Liver (tissue), 9 donors: ENCODE data around the gene BANP. TPM values are rescaled to one million over a fixed set of nuclear protein-coding genes. Genes with fewer than 3 reads are reported as not detected.

Experiments used
- DNase-seq: peaks from one replicate; pipeline ENCODE4 v3.0.0-alpha.2; 2017; ENCODE audit warnings: low spot score
- H3K27ac ChIP-seq, 2 donors: one replicate each; pipeline ENCODE4 v1.7.0; 2013; ENCODE audit warnings: inconsistent platforms in 2 of 2, low read length in 2 of 2, control low read depth in 1 of 2, low read depth in 1 of 2, mild to moderate bottlenecking in 1 of 2
- H3K27me3 ChIP-seq, 4 donors: one replicate each; pipeline versions ENCODE4 v1.6.1 to v1.7.0; 2013; ENCODE audit warnings: low read length in 3 of 4, inconsistent platforms in 1 of 4, mild to moderate bottlenecking in 1 of 4, moderate library complexity in 1 of 4; ENCODE audit not compliant: control insufficient read depth in 4 of 4, insufficient read depth in 4 of 4
- H3K36me3 ChIP-seq, 4 donors: one replicate each; pipeline versions ENCODE4 v1.6.1 to v1.7.0; 2013; ENCODE audit warnings: low read length in 3 of 4, mild to moderate bottlenecking in 3 of 4, low read depth in 1 of 4, moderate library complexity in 1 of 4; ENCODE audit not compliant: control insufficient read depth in 4 of 4, insufficient read depth in 3 of 4
- H3K4me1 ChIP-seq, 4 donors: one replicate each; pipeline versions ENCODE4 v1.6.1 to v1.7.0; 2013; ENCODE audit warnings: low read length in 3 of 4, mild to moderate bottlenecking in 3 of 4, moderate library complexity in 1 of 4; ENCODE audit not compliant: control insufficient read depth in 4 of 4, insufficient read depth in 4 of 4
- H3K4me3 ChIP-seq, 3 donors: one replicate each; pipeline versions ENCODE4 v1.6.1 to v1.7.0; 2013; ENCODE audit warnings: low read length in 3 of 3, control low read depth in 1 of 3, low read depth in 1 of 3, mild to moderate bottlenecking in 1 of 3
- H3K9ac ChIP-seq, 2 donors: one replicate each; pipeline ENCODE4 v1.7.0; 2013; ENCODE audit warnings: low read length in 2 of 2, mild to moderate bottlenecking in 2 of 2, moderate library complexity in 2 of 2, control low read depth in 1 of 2, low read depth in 1 of 2
- H3K9me3 ChIP-seq, 4 donors: one replicate each; pipeline versions ENCODE4 v1.6.1 to v1.7.0; 2013; ENCODE audit warnings: low read length in 3 of 4; ENCODE audit not compliant: control insufficient read depth in 4 of 4
- EGR1 ChIP-seq, 2 donors: IDR thresholded peaks; 2 replicates each; pipeline ENCODE4 v1.6.1; 2016 to 2018; ENCODE audit warnings: antibody characterized with exemption in 2 of 2, low read depth in 2 of 2
- FOXA1 ChIP-seq: IDR thresholded peaks from 2 replicates; pipeline ENCODE4 v1.6.1; 2016; ENCODE audit warnings: antibody characterized with exemption
- FOXA2 ChIP-seq: IDR thresholded peaks from 2 replicates; pipeline ENCODE4 v1.6.1; 2016; ENCODE audit warnings: antibody characterized with exemption
- HNF4A ChIP-seq, 2 donors: conservative IDR thresholded peaks; 2 replicates each; pipeline ENCODE4 v1.6.1; 2016; ENCODE audit warnings: antibody characterized with exemption in 2 of 2, mild to moderate bottlenecking in 2 of 2
- HNF4G ChIP-seq: IDR thresholded peaks from 2 replicates; pipeline ENCODE4 v1.6.1; 2016; ENCODE audit warnings: antibody characterized with exemption
- JUND ChIP-seq, 2 donors: IDR thresholded peaks; 2 replicates each; pipeline ENCODE4 v1.6.1; 2016; ENCODE audit warnings: antibody characterized with exemption in 2 of 2
- RXRA ChIP-seq, 2 donors: IDR thresholded peaks; 2 replicates each; pipeline ENCODE4 v1.6.1; 2017 to 2018; ENCODE audit warnings: antibody characterized with exemption in 2 of 2, mild to moderate bottlenecking in 1 of 2
- TAF1 ChIP-seq: conservative IDR thresholded peaks from 2 replicates; pipeline ENCODE4 v1.6.1; 2016; ENCODE audit warnings: antibody characterized with exemption, mild to moderate bottlenecking
- YY1 ChIP-seq: IDR thresholded peaks from 2 replicates; pipeline ENCODE4 v1.6.1; 2016; ENCODE audit warnings: antibody characterized with exemption, mild to moderate bottlenecking
- WGBS: extraction: QIAGEN DNeasy Blood & Tissue Kit; methylation state at CpG from one replicate; pipeline ENCODE4 v1.1.7; 2013; 5-methylcytosine and 5-hydroxymethylcytosine counted together
- polyA plus RNA-seq, 2 donors: library from polyadenylated mRNA; stranded (reverse) in 1 of 2; unstranded in 1 of 2; fragments of 200-250 nt in 1 of 2; fragments of >200 nt in 1 of 2; fragmentation: Nextera tagmentation in 1 of 2; extraction: Ambion mirVana in 1 of 2; gene quantifications; one replicate each; pipeline versions ENCODE4 v1.2.1 to v1.2.3, GENCODE V29; 2013 to 2015
- total RNA-seq, 2 donors: library from RNA; depleted of rRNA; stranded (reverse); fragments of >200 nt; gene quantifications; one replicate each; pipeline ENCODE4 v1.2.3, GENCODE V29; 2014
- TF ChIP-seq, protein P1 (sequence below): IDR thresholded peaks from 2 replicates; pipeline ENCODE4 v1.6.1; 2016; ENCODE audit warnings: antibody characterized with exemption, mild to moderate bottlenecking
- TF ChIP-seq, protein P2 (sequence below): IDR thresholded peaks from 2 replicates; pipeline ENCODE4 v1.6.1; 2016; ENCODE audit warnings: antibody characterized with exemption
- TF ChIP-seq, protein P3 (sequence below): fragments of 150-350 bp; IDR thresholded peaks from 2 replicates; pipeline ENCODE4 v1.5.1; 2017; ENCODE audit warnings: improper control_type of control experiment, low read depth, low read length; ENCODE audit not compliant: missing input control
- TF ChIP-seq, protein P4 (sequence below): IDR thresholded peaks from 2 replicates; pipeline ENCODE4 v1.6.1; 2016; ENCODE audit warnings: antibody characterized with exemption
- TF ChIP-seq, protein P5 (sequence below): IDR thresholded peaks from 2 replicates; pipeline ENCODE4 v1.6.1; 2016; ENCODE audit warnings: antibody characterized with exemption
- donor health status: healthy.
- donor health status: healthy.
- donor health status: healthy.
- donor health status: healthy.
- donor health status: healthy.

BANP gene
- total and polyA plus RNA-seq, 4 donors, result 4.9 to 20.7 (median 13.7) TPM

DNA sequence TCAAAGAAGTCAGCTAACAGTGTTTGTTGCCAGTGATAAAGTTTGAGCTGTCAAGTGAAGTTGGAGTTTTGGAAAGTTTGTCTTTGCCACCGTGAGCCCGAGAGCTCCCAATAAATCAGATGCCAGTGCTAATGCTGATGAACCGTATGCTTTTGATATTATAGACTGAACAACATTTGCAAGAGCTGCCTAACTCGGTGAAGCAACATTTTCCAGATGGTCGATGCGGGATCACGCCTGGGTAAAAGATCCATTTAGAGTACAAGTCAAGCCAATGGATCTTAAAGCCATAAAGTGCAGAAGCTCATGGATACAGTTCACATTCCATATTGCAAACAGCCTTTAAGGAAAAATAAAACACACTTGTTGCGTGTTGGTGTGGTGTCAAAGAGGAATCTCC, 9.6 kb downstream of the BANP start:
- no peaks in the 10 kb centered on the region for H3K9me3 ChIP-seq
- H3K27ac ChIP-seq, result no peak overlapping the region
- no peak overlapping the region for H3K9ac ChIP-seq
- H3K4me3 ChIP-seq, result no peak overlapping the region
- 96% methylated on average over 8 of the region's 8 CpGs for WGBS
- TF ChIP-seq HNF4G (no peak), RXRA (IDR thresholded peaks at IDR 0.05) (no peak)
- TF ChIP-seq, protein P1, sequence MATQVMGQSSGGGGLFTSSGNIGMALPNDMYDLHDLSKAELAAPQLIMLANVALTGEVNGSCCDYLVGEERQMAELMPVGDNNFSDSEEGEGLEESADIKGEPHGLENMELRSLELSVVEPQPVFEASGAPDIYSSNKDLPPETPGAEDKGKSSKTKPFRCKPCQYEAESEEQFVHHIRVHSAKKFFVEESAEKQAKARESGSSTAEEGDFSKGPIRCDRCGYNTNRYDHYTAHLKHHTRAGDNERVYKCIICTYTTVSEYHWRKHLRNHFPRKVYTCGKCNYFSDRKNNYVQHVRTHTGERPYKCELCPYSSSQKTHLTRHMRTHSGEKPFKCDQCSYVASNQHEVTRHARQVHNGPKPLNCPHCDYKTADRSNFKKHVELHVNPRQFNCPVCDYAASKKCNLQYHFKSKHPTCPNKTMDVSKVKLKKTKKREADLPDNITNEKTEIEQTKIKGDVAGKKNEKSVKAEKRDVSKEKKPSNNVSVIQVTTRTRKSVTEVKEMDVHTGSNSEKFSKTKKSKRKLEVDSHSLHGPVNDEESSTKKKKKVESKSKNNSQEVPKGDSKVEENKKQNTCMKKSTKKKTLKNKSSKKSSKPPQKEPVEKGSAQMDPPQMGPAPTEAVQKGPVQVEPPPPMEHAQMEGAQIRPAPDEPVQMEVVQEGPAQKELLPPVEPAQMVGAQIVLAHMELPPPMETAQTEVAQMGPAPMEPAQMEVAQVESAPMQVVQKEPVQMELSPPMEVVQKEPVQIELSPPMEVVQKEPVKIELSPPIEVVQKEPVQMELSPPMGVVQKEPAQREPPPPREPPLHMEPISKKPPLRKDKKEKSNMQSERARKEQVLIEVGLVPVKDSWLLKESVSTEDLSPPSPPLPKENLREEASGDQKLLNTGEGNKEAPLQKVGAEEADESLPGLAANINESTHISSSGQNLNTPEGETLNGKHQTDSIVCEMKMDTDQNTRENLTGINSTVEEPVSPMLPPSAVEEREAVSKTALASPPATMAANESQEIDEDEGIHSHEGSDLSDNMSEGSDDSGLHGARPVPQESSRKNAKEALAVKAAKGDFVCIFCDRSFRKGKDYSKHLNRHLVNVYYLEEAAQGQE, result no peak
- TF ChIP-seq, protein P2, sequence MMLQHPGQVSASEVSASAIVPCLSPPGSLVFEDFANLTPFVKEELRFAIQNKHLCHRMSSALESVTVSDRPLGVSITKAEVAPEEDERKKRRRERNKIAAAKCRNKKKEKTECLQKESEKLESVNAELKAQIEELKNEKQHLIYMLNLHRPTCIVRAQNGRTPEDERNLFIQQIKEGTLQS, result no peak
- H3K27me3 ChIP-seq, result no peaks in the 10 kb centered on the region
- H3K4me1 ChIP-seq, result peaks cover 0 to 9% (median 2%) of the 10 kb centered on the region in 4 donors
- DNase-seq, result no peak
- peaks cover 0 to 5% (median 1%) of the 10 kb centered on the region in 4 donors for H3K36me3 ChIP-seq

DNA sequence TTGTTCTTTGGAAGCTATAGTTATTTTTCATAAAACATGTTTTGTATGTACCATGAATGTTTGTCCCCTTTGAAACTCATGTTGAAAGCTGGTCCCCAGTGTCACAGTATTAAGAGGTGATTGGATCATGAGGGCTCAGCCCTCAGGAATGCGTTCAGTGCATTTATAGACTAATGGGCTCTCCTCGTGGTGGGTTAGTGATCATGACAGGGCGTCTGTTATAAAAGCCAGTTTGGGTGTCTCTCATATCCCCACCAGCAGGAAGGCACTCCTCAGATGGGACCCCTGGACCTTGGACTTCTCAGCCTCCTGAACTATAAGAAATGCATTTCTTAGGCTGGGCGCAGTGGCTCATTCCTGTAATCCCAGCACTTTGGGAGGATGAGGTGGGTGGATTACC, 10.4 kb downstream of the BANP start:
- H3K4me3 ChIP-seq, result no peak overlapping the region
- H3K9ac ChIP-seq, result no peak overlapping the region
- H3K9me3 ChIP-seq, result no peaks in the 10 kb centered on the region
- no peak overlapping the region for H3K27ac ChIP-seq
- TF ChIP-seq, protein P3, sequence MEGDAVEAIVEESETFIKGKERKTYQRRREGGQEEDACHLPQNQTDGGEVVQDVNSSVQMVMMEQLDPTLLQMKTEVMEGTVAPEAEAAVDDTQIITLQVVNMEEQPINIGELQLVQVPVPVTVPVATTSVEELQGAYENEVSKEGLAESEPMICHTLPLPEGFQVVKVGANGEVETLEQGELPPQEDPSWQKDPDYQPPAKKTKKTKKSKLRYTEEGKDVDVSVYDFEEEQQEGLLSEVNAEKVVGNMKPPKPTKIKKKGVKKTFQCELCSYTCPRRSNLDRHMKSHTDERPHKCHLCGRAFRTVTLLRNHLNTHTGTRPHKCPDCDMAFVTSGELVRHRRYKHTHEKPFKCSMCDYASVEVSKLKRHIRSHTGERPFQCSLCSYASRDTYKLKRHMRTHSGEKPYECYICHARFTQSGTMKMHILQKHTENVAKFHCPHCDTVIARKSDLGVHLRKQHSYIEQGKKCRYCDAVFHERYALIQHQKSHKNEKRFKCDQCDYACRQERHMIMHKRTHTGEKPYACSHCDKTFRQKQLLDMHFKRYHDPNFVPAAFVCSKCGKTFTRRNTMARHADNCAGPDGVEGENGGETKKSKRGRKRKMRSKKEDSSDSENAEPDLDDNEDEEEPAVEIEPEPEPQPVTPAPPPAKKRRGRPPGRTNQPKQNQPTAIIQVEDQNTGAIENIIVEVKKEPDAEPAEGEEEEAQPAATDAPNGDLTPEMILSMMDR, result no peak
- TF ChIP-seq, protein P4, sequence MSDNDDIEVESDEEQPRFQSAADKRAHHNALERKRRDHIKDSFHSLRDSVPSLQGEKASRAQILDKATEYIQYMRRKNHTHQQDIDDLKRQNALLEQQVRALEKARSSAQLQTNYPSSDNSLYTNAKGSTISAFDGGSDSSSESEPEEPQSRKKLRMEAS, result no peak
- TF ChIP-seq FOXA1, result no peak
- TF ChIP-seq HNF4G, result no peak
- TF ChIP-seq, protein P5, sequence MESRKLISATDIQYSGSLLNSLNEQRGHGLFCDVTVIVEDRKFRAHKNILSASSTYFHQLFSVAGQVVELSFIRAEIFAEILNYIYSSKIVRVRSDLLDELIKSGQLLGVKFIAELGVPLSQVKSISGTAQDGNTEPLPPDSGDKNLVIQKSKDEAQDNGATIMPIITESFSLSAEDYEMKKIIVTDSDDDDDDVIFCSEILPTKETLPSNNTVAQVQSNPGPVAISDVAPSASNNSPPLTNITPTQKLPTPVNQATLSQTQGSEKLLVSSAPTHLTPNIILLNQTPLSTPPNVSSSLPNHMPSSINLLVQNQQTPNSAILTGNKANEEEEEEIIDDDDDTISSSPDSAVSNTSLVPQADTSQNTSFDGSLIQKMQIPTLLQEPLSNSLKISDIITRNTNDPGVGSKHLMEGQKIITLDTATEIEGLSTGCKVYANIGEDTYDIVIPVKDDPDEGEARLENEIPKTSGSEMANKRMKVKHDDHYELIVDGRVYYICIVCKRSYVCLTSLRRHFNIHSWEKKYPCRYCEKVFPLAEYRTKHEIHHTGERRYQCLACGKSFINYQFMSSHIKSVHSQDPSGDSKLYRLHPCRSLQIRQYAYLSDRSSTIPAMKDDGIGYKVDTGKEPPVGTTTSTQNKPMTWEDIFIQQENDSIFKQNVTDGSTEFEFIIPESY, result no peak
- no peak for TF ChIP-seq TAF1
- TF ChIP-seq RXRA (IDR thresholded peaks at IDR 0.05), result no peak
- no peak for DNase-seq
- peaks cover 0 to 5% (median 1%) of the 10 kb centered on the region in 4 donors for H3K36me3 ChIP-seq
- WGBS, result 87% methylated on average over 4 of the region's 4 CpGs
- peaks cover 1 to 12% (median 10%) of the 10 kb centered on the region in 4 donors for H3K4me1 ChIP-seq
- H3K27me3 ChIP-seq, result no peaks in the 10 kb centered on the region

DNA sequence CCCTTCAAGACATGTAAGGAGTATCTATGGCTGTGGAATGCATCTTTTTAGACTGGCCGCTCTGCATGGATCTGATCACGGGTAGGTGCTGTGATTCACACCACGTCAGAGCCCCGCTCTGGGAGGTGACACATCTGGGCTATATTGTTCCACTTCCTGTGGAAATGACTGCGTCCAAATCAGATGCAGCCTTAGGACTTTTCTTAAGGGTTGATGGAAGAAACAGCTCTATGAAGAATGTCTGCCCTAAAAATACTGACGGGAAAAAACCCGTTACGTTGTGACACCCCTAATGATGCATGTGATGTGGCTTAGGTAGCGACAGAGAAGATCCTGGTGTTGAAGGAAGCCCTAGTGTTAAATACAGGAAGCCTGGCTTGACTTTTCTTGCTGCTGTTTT, 12.2 kb downstream of the BANP start:
- H3K9ac ChIP-seq, result no peak overlapping the region
- H3K9me3 ChIP-seq, result no peaks in the 10 kb centered on the region
- peaks cover 0 to 2% (median under 1%) of the 10 kb centered on the region in 4 donors for H3K36me3 ChIP-seq
- H3K27me3 ChIP-seq, result no peaks in the 10 kb centered on the region
- H3K4me3 ChIP-seq, result no peak overlapping the region
- 79% methylated on average over 9 of the region's 9 CpGs for WGBS
- no peak for DNase-seq
- peaks cover 5 to 17% (median 14%) of the 10 kb centered on the region in 4 donors for H3K4me1 ChIP-seq
- no peak overlapping the region for H3K27ac ChIP-seq
- TF ChIP-seq RXRA (IDR thresholded peaks at IDR 0.05) (no peak), EGR1 (IDR thresholded peaks at IDR 0.05; ENCODE audit: low read depth in 2 of 2) (no peak), FOXA2 (no peak), HNF4G (no peak), YY1 (no peak), HNF4A (conservative IDR thresholded peaks at IDR 0.05) (no peak), JUND (IDR thresholded peaks at IDR 0.05) (no peak), TAF1 (no peak)
- TF ChIP-seq, protein P5, result no peak
- TF ChIP-seq, protein P3, result no peak
- TF ChIP-seq, protein P2, result no peak
